SK-N-SH (cell line): ENCODE data around the gene TTC16. TPM values are rescaled to one million over a fixed set of nuclear protein-coding genes. Genes with fewer than 3 reads are reported as not detected.

Experiments used
- CTCF ChIA-PET: fragments of 300-600, 350-600 bp; formaldehyde crosslinking; extraction: SDS; loops from one replicate; lab custom pipeline; 2021; lab: Yijun Ruan, JAX
- POLR2A ChIA-PET: fragments of 350-600 bp; sonication (Branson Sonifier 250); formaldehyde crosslinking; extraction: SDS; loops from one replicate; lab custom pipeline; 2020; ENCODE audit warnings: antibody characterized with exemption, inconsistent platforms; lab: Yijun Ruan, JAX
- DNase-seq: peaks from one replicate; pipeline ENCODE4 v3.0.0; 2012
- H2AFZ ChIP-seq: fragments of 200-600 bp; sonication (generic); 2 replicates; pipeline ENCODE4 v1.8.1; 2016; ENCODE audit warnings: antibody characterized with exemption, mild to moderate bottlenecking, low read depth
- H3F3A ChIP-seq: fragments of 200-600 bp; sonication (generic); replicated peaks from 2 replicates; pipeline ENCODE3; 2016; ENCODE audit warnings: antibody characterized with exemption, mild to moderate bottlenecking; ENCODE audit not compliant: insufficient read depth
- H3K27ac ChIP-seq, 2 experiments: fragments of 200-500 bp in 1 of 2; fragments of 200-600 bp in 1 of 2; sonication (Bioruptor generic) in 1 of 2; sonication (generic), shearing (Covaris generic) in 1 of 2; 2 replicates each; pipeline versions ENCODE4 v1.5.1 to v1.6.1; 2014 to 2016; ENCODE audit warnings: low read depth in 2 of 2, inconsistent platforms in 1 of 2, low read length in 1 of 2, mild to moderate bottlenecking in 1 of 2, mixed read lengths in 1 of 2
- H3K27me3 ChIP-seq: fragments of 200-600 bp; sonication (generic), shearing (Covaris generic); 2 replicates; pipeline ENCODE4 v1.6.1; 2016; ENCODE audit warnings: mixed run types; ENCODE audit not compliant: insufficient read depth
- H3K36me3 ChIP-seq, 2 experiments: fragments of 200-500 bp in 1 of 2; fragments of 200-600 bp in 1 of 2; sonication (Bioruptor generic) in 1 of 2; sonication (generic) in 1 of 2; replicated peaks in 1 of 2; 2 replicates each; pipeline versions ENCODE3 to v1.5.1; 2014 to 2016; ENCODE audit warnings: low read length in 1 of 2, mild to moderate bottlenecking in 1 of 2; ENCODE audit not compliant: insufficient read depth in 2 of 2, control insufficient read depth in 1 of 2
- H3K4me1 ChIP-seq, 2 experiments: fragments of 200-500 bp in 1 of 2; fragments of 200-600 bp in 1 of 2; sonication (Bioruptor generic) in 1 of 2; sonication (generic), shearing (Covaris generic) in 1 of 2; 2 replicates each; pipeline versions ENCODE4 v1.5.1 to v1.6.1; 2014 to 2016; ENCODE audit warnings: low read depth in 1 of 2, low read length in 1 of 2, mixed run types in 1 of 2; ENCODE audit not compliant: insufficient read depth in 2 of 2, control insufficient read depth in 1 of 2
- H3K4me2 ChIP-seq: fragments of 200-600 bp; sonication (generic), shearing (Covaris generic); 2 replicates; pipeline ENCODE4 v1.6.1; 2017; ENCODE audit warnings: mixed run types
- H3K4me3 ChIP-seq, 2 experiments: fragments of 200-500 bp in 1 of 2; fragments of 200-600 bp in 1 of 2; sonication (Bioruptor generic) in 1 of 2; sonication (generic), shearing (Covaris generic) in 1 of 2; 2 replicates each; pipeline versions ENCODE4 v1.5.1 to v1.8.1; 2014 to 2016; ENCODE audit warnings: low read depth in 2 of 2, inconsistent platforms in 1 of 2, low read length in 1 of 2, mild to moderate bottlenecking in 1 of 2, mixed read lengths in 1 of 2, moderate library complexity in 1 of 2
- H3K79me2 ChIP-seq: fragments of 200-600 bp; sonication (generic); 2 replicates; pipeline ENCODE4 v1.8.1; 2017; ENCODE audit warnings: mild to moderate bottlenecking; ENCODE audit not compliant: insufficient read depth
- H3K9ac ChIP-seq: fragments of 200-600 bp; sonication (generic); 2 replicates; pipeline ENCODE4 v1.6.1; 2017; ENCODE audit warnings: mixed run types
- H3K9me2 ChIP-seq: fragments of 200-600 bp; sonication (generic); 2 replicates; pipeline ENCODE4 v1.6.1; 2017; ENCODE audit warnings: mixed run types
- H3K9me3 ChIP-seq: fragments of 200-600 bp; sonication (generic); 2 replicates; pipeline ENCODE4 v1.6.1; 2017; ENCODE audit warnings: mixed run types, mild to moderate bottlenecking, moderate library complexity
- H4K20me1 ChIP-seq: fragments of 200-600 bp; sonication (generic); 2 replicates; pipeline ENCODE4 v1.6.1; 2017; ENCODE audit warnings: mild to moderate bottlenecking, mixed run types; ENCODE audit not compliant: insufficient read depth
- CTCF ChIP-seq: fragments of 200-600 bp; sonication (generic); IDR thresholded peaks from 2 replicates; pipeline ENCODE4 v1.6.1; 2017; ENCODE audit warnings: antibody characterized with exemption, mild to moderate bottlenecking, moderate library complexity
- EP300 ChIP-seq, 2 experiments: IDR thresholded peaks; 2 replicates each; pipeline versions ENCODE4 v1.4.0 to v1.6.1; 2012; ENCODE audit warnings: borderline replicate concordance in 1 of 2, low read depth in 1 of 2, low read length in 1 of 2
- EZH2phosphoT487 ChIP-seq: fragments of 200-600 bp; sonication (generic); IDR thresholded peaks from 2 replicates; pipeline ENCODE4 v1.6.1; 2017; ENCODE audit warnings: low read depth, mixed run types, mild to moderate bottlenecking, antibody characterized with exemption, moderate library complexity, borderline replicate concordance
- GATA2 ChIP-seq: sonication (generic); formaldehyde crosslinking; IDR thresholded peaks from 2 replicates; pipeline ENCODE4 v1.5.0; 2020; ENCODE audit warnings: mild to moderate bottlenecking, missing genetic modification reagents
- IRF3 ChIP-seq: fragments of 150-350 bp; IDR thresholded peaks from 2 replicates; pipeline ENCODE4 v1.6.1; 2016; ENCODE audit warnings: mild to moderate bottlenecking, low read depth, low read length
- JUND ChIP-seq: IDR thresholded peaks from 2 replicates; pipeline ENCODE4 v1.4.0; 2012
- MAX ChIP-seq: IDR thresholded peaks from 2 replicates; pipeline ENCODE4 v1.4.0; 2012; ENCODE audit warnings: low read depth
- NFIC ChIP-seq: IDR thresholded peaks from 2 replicates; pipeline ENCODE4 v1.4.0; 2012; ENCODE audit warnings: borderline replicate concordance
- POLR2AphosphoS5 ChIP-seq: IDR thresholded peaks from 2 replicates; pipeline ENCODE4 v1.6.1; 2012; ENCODE audit warnings: low read depth, low read length
- SMC3 ChIP-seq: IDR thresholded peaks from 2 replicates; pipeline ENCODE4 v1.6.1; 2012; ENCODE audit warnings: low read depth, low read length, improper control_type of control experiment
- TAF1 ChIP-seq: IDR thresholded peaks from 2 replicates; pipeline ENCODE4 v1.6.1; 2012; ENCODE audit warnings: low read depth, mild to moderate bottlenecking, low read length, moderate library complexity, borderline replicate concordance
- USF1 ChIP-seq: IDR thresholded peaks from 2 replicates; pipeline ENCODE4 v1.4.0; 2012; ENCODE audit warnings: low read depth, borderline replicate concordance
- USF2 ChIP-seq: fragments of 150-350 bp; IDR thresholded peaks from 2 replicates; pipeline ENCODE4 v1.6.1; 2017; ENCODE audit warnings: antibody characterized with exemption, low read length, low read depth, borderline replicate concordance
- WGBS: methylation state at CpG from one replicate; pipeline ENCODE4 v1.1.6; 2017; ENCODE audit warnings: low lambda C conversion rate; 5-methylcytosine and 5-hydroxymethylcytosine counted together
- polyA plus RNA-seq, 3 experiments: library from polyadenylated mRNA; depleted of rRNA; stranded (reverse); fragments of >200 nt; gene quantifications; 2 replicates each; pipeline ENCODE4 v1.2.3, GENCODE V29; 2012

Gene TTC16
- polyA plus RNA-seq, 1 of the 3 experiments (the other 2 are of a cell fraction) = 0.05 TPM

- Histone ChIP-seq H3K4me2 (peak overlapping the region; percentile 91), H3K27me3 (no peaks in the 10 kb centered on the region), H2AFZ (no peak overlapping the region), H4K20me1 (no peaks in the 10 kb centered on the region), H3F3A (peaks cover 2% of the 10 kb centered on the region), H3K9me2 (no peaks in the 10 kb centered on the region), H3K36me3 (peaks cover 0 to 3% of the 10 kb centered on the region in 2 experiments), H3K9ac (no peak overlapping the region), H3K79me2 (no peaks in the 10 kb centered on the region), H3K4me1 (peaks cover 5 to 11% of the 10 kb centered on the region in 2 experiments; a peak in 1 of 4 replicates), H3K4me3 (peak overlapping the region; percentile 79; a peak in 3 of 4 replicates), H3K27ac (peak overlapping the region; percentile 62 to 93; a peak in 2 of 4 replicates), H3K9me3 (no peaks in the 10 kb centered on the region)
- CTCF ChIA-PET = interaction anchor here (0.6 to 10.7 kb wide), 78 partner anchors 8 to 367 kb away, joined by 3 to 226 read pairs (median 6); partner anchors contain the start of genes AK1, CDK9, ENG and PTRH1
- DNase-seq = no peak
- 84% methylated on average over 10 of the region's 22 CpGs for WGBS
- POLR2A ChIA-PET = interaction anchor here (0.7 to 1.6 kb wide), 16 partner anchors 9 to 196 kb away, joined by 3 to 9 read pairs (median 4); partner anchors contain the start of genes CDK9, PIP5KL1 and TTC16
- no peak for TF ChIP-seq EZH2phosphoT487
- TF ChIP-seq EP300 (IDR thresholded peaks at IDR 0.05; ENCODE audit: borderline replicate concordance in 1 of 2, low read depth in 1 of 2, low read length in 1 of 2) = no peak
- TF ChIP-seq USF2 = no peak
- no peak for TF ChIP-seq USF1
- no peak for TF ChIP-seq GATA2
- no peak for TF ChIP-seq POLR2AphosphoS5
- TF ChIP-seq SMC3 = no peak
- TF ChIP-seq IRF3 = no peak
Measured at GRCh38 chr9:127734247-127734746, 18.4 kb downstream of the TTC16 start.

- peaks cover 0 to 3% of the 10 kb centered on the region in 2 experiments for H3K36me3 ChIP-seq
- H2AFZ ChIP-seq = peak within 1 kb of the TSS; percentile 82
- no peaks in the 10 kb centered on the region for H3K79me2 ChIP-seq
- peaks cover 5 to 11% of the 10 kb centered on the region in 2 experiments; a peak in 1 of 4 replicates for H3K4me1 ChIP-seq
- ChIA-PET POLR2A (interaction anchor here (0.6 to 1.6 kb wide), 17 partner anchors 9 to 195 kb away, joined by 3 to 9 read pairs (median 4); partner anchors contain the start of genes CDK9, PIP5KL1 and TTC16), CTCF (interaction anchor here (0.6 to 10.7 kb wide), 93 partner anchors 9 to 366 kb away, joined by 3 to 226 read pairs (median 5); partner anchors contain the start of genes AK1, CDK9, ENG and PTRH1)
- no peaks in the 10 kb centered on the region for H4K20me1 ChIP-seq
- H3K27ac ChIP-seq = peak within 1 kb of the TSS; percentile 62 to 93
- H3K9me2 ChIP-seq = no peaks in the 10 kb centered on the region
- H3K27me3 ChIP-seq = no peaks in the 10 kb centered on the region
- peak within 1 kb of the TSS; percentile 91 for H3K4me2 ChIP-seq
- DNase-seq = peak; percentile 98
- H3K9ac ChIP-seq = peak within 1 kb of the TSS; percentile 65
- H3K4me3 ChIP-seq = peak within 1 kb of the TSS; percentile 79
- no peaks in the 10 kb centered on the region for H3K9me3 ChIP-seq
- 0% methylated on average over 10 of the region's 76 CpGs for WGBS
- peaks cover 2% of the 10 kb centered on the region for H3F3A ChIP-seq
- TF ChIP-seq CTCF (peak; percentile 95), JUND (no peak), MAX (peak; percentile 37; the same call in 1 of the 2 replicates), USF1 (no peak), GATA2 (no peak), NFIC (no peak), TAF1 (peak; percentile 55)
Measured at GRCh38 chr9:127734747-127735529, 19.1 kb downstream of the TTC16 start, which contains the start of gene TOR2A. TOR2A (minus strand) TSS chr9:127735294; CDS start chr9:127735270, 24 bp downstream.
